ENCODE data around the gene CERS1.

DNA sequence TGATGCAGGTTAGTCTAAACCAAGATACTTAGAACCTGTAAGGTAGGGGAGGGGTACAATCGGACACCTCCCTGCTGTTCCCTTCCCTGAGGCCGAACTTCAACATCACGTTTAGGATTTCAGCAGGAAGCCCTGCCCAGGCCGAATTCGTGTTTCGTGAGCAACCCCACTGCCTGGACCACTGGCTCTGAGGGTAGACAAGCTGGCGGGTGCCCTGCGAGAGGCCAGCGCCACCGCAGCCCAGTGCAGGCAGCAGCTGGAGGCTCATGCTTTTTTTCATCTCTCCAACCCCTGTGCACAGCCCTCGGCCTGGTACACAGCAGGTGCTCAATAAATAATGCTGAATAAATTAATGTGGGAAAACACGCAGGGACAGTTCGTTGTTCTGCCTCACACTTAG is 37.3 kb upstream of the CERS1 start:
- TF ChIP-seq CTCF (conservative IDR thresholded peaks at IDR 0.05) (no peak), EZH2 (IDR thresholded peaks at IDR 0.05; ENCODE audit: low read depth) (no peak)

All from PC-9 (cell line).